HepG2 (cell line): ENCODE data around the gene ADCY9. TPM values are rescaled to one million over a fixed set of nuclear protein-coding genes. Genes with fewer than 3 reads are reported as not detected.

Source experiments
- ATAC-seq: fragments of 200-7000 bp; cut with Tn5 transposase; 3 replicates; pipeline ENCODE4 v1.9.1; 2020; ENCODE audit warnings: mild to moderate bottlenecking, moderate library complexity
- BruUV-seq: library from RNA; stranded (reverse); fragments of 400-500 nt; replicated peaks from 2 replicates; lab custom pipeline; 2021; lab: Mats Ljungman, UMichigan
- CTCF ChIA-PET: fragments of 300-600 bp; formaldehyde crosslinking; extraction: SDS; loops from one replicate; lab custom pipeline; 2021; ENCODE audit warnings: low total read pairs, inconsistent platforms, low intra/inter-chr PET ratio; lab: Yijun Ruan, JAX
- POLR2A ChIA-PET: fragments of 350-600 bp; sonication (Branson Sonifier 250); formaldehyde crosslinking; loops from one replicate; lab custom pipeline; 2020; ENCODE audit warnings: antibody characterized with exemption, inconsistent platforms; lab: Yijun Ruan, JAX
- DNase-seq: peaks from one replicate; pipeline ENCODE4 v3.0.0-alpha.2; 2015; ENCODE audit warnings: low spot score
- FAIRE-seq: peaks from 3 replicates; lab custom pipeline; 2011; peaks lifted over from hg19 to GRCh38; lab: Jason Lieb, UNC
- H2AFZ ChIP-seq: one replicate; pipeline ENCODE4 v1.6.1; 2011; ENCODE audit warnings: low read length, inconsistent platforms
- H3K27ac ChIP-seq: fragments of 300-600 bp; 3 replicates; pipeline ENCODE4 v1.8.0; 2011; ENCODE audit warnings: mixed run types, mild to moderate bottlenecking, mixed read lengths, low read length, inconsistent platforms; ENCODE audit not compliant: insufficient read depth; ENCODE audit errors: extremely low read length
- H3K27me3 ChIP-seq, 2 experiments: fragments of 200-600 bp in 1 of 2; 2 replicates in 1 of 2; 3 replicates in 1 of 2; pipeline versions ENCODE4 v1.6.0 to v1.8.0; 2011; ENCODE audit warnings: low read length in 2 of 2, mild to moderate bottlenecking in 2 of 2, moderate library complexity in 2 of 2, inconsistent platforms in 1 of 2; ENCODE audit not compliant: insufficient read depth in 2 of 2, control insufficient read depth in 1 of 2
- H3K36me3 ChIP-seq, 2 experiments: fragments of 200-600 bp in 1 of 2; replicated peaks in 1 of 2; 2 replicates in 1 of 2; 3 replicates in 1 of 2; pipeline versions ENCODE4 v1.5.1 to v1.8.0; 2011; ENCODE audit warnings: low read length in 2 of 2, inconsistent platforms in 1 of 2; ENCODE audit not compliant: insufficient read depth in 2 of 2, control insufficient read depth in 1 of 2
- H3K4me1 ChIP-seq: 2 replicates; pipeline ENCODE4 v1.5.1; 2012; ENCODE audit warnings: low read length, inconsistent platforms; ENCODE audit not compliant: insufficient read depth
- H3K4me2 ChIP-seq: 2 replicates; pipeline ENCODE4 v1.6.0; 2011; ENCODE audit warnings: low read depth, low read length, inconsistent platforms
- H3K4me3 ChIP-seq, 3 experiments: fragments of 200-600 bp in 1 of 3; sonication (generic), shearing (Covaris generic) in 1 of 3; replicated peaks in 1 of 3; 2 replicates each; pipeline ENCODE4 v1.5.1; 2011 to 2016; ENCODE audit warnings: low read length in 3 of 3, inconsistent platforms in 2 of 3, low read depth in 2 of 3, mild to moderate bottlenecking in 2 of 3, control low read depth in 1 of 3, mixed read lengths in 1 of 3; ENCODE audit not compliant: insufficient read depth in 1 of 3
- H3K79me2 ChIP-seq: one replicate; pipeline ENCODE4 v1.6.1; 2011; ENCODE audit warnings: low read length, inconsistent platforms; ENCODE audit not compliant: insufficient read depth
- H3K9ac ChIP-seq: 2 replicates; pipeline ENCODE4 v1.6.0; 2011; ENCODE audit warnings: mild to moderate bottlenecking, low read depth, low read length, inconsistent platforms; ENCODE audit not compliant: insufficient read depth
- H3K9me3 ChIP-seq: 2 replicates; pipeline ENCODE4 v1.5.1; 2012; ENCODE audit warnings: mild to moderate bottlenecking, low read length
- H4K20me1 ChIP-seq: 2 replicates; pipeline ENCODE4 v1.6.0; 2011; ENCODE audit warnings: inconsistent platforms, mild to moderate bottlenecking, low read length, moderate library complexity; ENCODE audit not compliant: insufficient read depth
- MAFF ChIP-seq: IDR thresholded peaks from 2 replicates; pipeline ENCODE4 v1.6.1; 2011; ENCODE audit warnings: low read depth, low read length, improper control_type of control experiment
- MAFK ChIP-seq, 2 experiments: IDR thresholded peaks in 1 of 2; conservative IDR thresholded peaks in 1 of 2; 2 replicates each; pipeline ENCODE4 v1.6.1; 2011; ENCODE audit warnings: improper control_type of control experiment in 2 of 2, low read length in 2 of 2
- NR3C1 ChIP-seq: sonication (generic); formaldehyde crosslinking; IDR thresholded peaks from 2 replicates; pipeline ENCODE4 v1.4.0; 2020; ENCODE audit warnings: missing genetic modification reagents
- RARA ChIP-seq: IDR thresholded peaks from 2 replicates; pipeline ENCODE4 v1.6.1; 2016; ENCODE audit warnings: missing genetic modification reagents, missing compliant biosample characterization
- RNF2 ChIP-seq: fragments of 450-650 bp; conservative IDR thresholded peaks from 2 replicates; pipeline ENCODE4 v1.6.1; 2016; ENCODE audit warnings: low read depth
- RXRB ChIP-seq: IDR thresholded peaks from 2 replicates; pipeline ENCODE4 v1.6.1; 2016; ENCODE audit warnings: borderline replicate concordance, missing genetic modification reagents, missing compliant biosample characterization
- STAG1 ChIP-seq: sonication (generic); formaldehyde crosslinking; IDR thresholded peaks from 2 replicates; pipeline ENCODE4 v1.4.0; 2020; ENCODE audit warnings: missing genetic modification reagents
- TCF7 ChIP-seq: sonication (generic); IDR thresholded peaks from 2 replicates; pipeline ENCODE4 v1.6.1; 2016; ENCODE audit warnings: antibody characterized with exemption, low read depth
- YY1 ChIP-seq: IDR thresholded peaks from 2 replicates; pipeline ENCODE4 v1.6.1; 2011; ENCODE audit warnings: low read length, low read depth, moderate library complexity, mild to moderate bottlenecking; ENCODE audit not compliant: insufficient read depth, insufficient replicate concordance
- ZNF670 ChIP-seq: sonication (generic); formaldehyde crosslinking; IDR thresholded peaks from 2 replicates; pipeline ENCODE4 v1.8.0; 2022; ENCODE audit warnings: mild to moderate bottlenecking, missing genetic modification reagents, borderline replicate concordance
- ZNF724P ChIP-seq: sonication (generic); formaldehyde crosslinking; IDR thresholded peaks from 2 replicates; pipeline ENCODE4 v1.8.0; 2022; ENCODE audit warnings: missing genetic modification reagents, borderline replicate concordance
- WGBS: methylation state at CpG from one replicate; pipeline ENCODE4 v1.1.6; 2017; ENCODE audit warnings: low lambda C conversion rate; 5-methylcytosine and 5-hydroxymethylcytosine counted together
- in situ Hi-C: cut with HindIII; loops from 2 replicates; pipeline ENCODE4 v1.10.0; 2017; ENCODE audit warnings: low pct_unique_long_range_greater_than_20kb; ENCODE audit not compliant: extremely low pct_ligation_motif_present
- intact Hi-C: fragments of 100-400 bp; cut with micrococcal nuclease; formaldehyde crosslinking; loops from one replicate; pipeline ENCODE4 v1.10.0; 2022; ENCODE audit not compliant: unreplicated experiment
- polyA plus RNA-seq, 8 experiments: library from polyadenylated mRNA; depleted of rRNA in 3 of 8; stranded (reverse) in 7 of 8; unstranded in 1 of 8; fragments of >200 nt; fragmentation: Illumina TruSeq in 4 of 8; extraction: Trizol in 4 of 8; gene quantifications; 2 replicates each; pipeline versions ENCODE4 v1.2.1 to v1.2.3, GENCODE V29; 2011 to 2016; ENCODE audit warnings: low read depth in 4 of 8, missing spikeins in 1 of 8, mixed read lengths in 1 of 8; ENCODE audit not compliant: insufficient read depth in 1 of 8
- total RNA-seq, 5 experiments: library from RNA; depleted of rRNA; stranded (reverse); fragments of >200 nt; fragmentation: Illumina TruSeq; extraction: Trizol; gene quantifications; 2 replicates each; pipeline ENCODE4 v1.2.3, GENCODE V29; 2016; ENCODE audit warnings: low read depth in 1 of 5
- TF ChIP-seq, protein P1 (sequence below): sonication (generic); formaldehyde crosslinking; IDR thresholded peaks from 2 replicates; pipeline ENCODE4 v1.5.1; 2020; ENCODE audit warnings: mild to moderate bottlenecking, missing genetic modification reagents, moderate library complexity
- TF ChIP-seq, protein P2 (sequence below): sonication (generic); formaldehyde crosslinking; IDR thresholded peaks from 2 replicates; pipeline ENCODE4 v1.5.0; 2020; ENCODE audit warnings: missing genetic modification reagents
- TF ChIP-seq, protein P3 (sequence below): sonication (generic); formaldehyde crosslinking; IDR thresholded peaks from 2 replicates; pipeline ENCODE4 v1.4.0; 2020; ENCODE audit warnings: missing genetic modification reagents
- TF ChIP-seq, protein P4 (sequence below): sonication (generic); formaldehyde crosslinking; IDR thresholded peaks from 2 replicates; pipeline ENCODE4 v1.4.0; 2020; ENCODE audit warnings: missing genetic modification reagents, borderline replicate concordance

The ADCY9 gene
- total and polyA plus RNA-seq, 2 of the 13 experiments (the other 11 are each of a cell fraction or from before 2014, with no cell fraction given) = 11.2 to 13.9 TPM

DNA sequence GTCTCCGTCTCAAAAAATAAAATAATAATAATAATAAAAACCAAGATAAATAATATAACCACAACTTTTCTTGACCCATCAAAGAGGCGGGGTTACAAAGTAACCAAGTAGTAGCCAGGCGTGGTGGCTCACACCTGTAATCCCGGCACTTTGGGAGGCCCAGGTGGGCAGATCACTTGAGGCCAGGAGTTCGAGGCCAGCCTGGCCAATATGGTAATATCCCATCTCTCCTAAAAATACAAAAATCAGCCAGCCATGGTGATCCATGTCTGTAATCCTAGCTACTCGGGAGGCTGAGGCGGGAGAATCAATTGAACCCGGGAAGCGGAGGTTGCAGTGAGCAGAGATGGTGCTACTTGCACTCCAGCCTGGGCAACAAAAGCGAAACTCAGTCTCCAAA, 45.3 kb downstream of the ADCY9 start (continued):
- no peak for TF ChIP-seq ZNF670 (CRISPR knock-in tag)
- no peak for TF ChIP-seq RNF2
- TF ChIP-seq, protein P1, sequence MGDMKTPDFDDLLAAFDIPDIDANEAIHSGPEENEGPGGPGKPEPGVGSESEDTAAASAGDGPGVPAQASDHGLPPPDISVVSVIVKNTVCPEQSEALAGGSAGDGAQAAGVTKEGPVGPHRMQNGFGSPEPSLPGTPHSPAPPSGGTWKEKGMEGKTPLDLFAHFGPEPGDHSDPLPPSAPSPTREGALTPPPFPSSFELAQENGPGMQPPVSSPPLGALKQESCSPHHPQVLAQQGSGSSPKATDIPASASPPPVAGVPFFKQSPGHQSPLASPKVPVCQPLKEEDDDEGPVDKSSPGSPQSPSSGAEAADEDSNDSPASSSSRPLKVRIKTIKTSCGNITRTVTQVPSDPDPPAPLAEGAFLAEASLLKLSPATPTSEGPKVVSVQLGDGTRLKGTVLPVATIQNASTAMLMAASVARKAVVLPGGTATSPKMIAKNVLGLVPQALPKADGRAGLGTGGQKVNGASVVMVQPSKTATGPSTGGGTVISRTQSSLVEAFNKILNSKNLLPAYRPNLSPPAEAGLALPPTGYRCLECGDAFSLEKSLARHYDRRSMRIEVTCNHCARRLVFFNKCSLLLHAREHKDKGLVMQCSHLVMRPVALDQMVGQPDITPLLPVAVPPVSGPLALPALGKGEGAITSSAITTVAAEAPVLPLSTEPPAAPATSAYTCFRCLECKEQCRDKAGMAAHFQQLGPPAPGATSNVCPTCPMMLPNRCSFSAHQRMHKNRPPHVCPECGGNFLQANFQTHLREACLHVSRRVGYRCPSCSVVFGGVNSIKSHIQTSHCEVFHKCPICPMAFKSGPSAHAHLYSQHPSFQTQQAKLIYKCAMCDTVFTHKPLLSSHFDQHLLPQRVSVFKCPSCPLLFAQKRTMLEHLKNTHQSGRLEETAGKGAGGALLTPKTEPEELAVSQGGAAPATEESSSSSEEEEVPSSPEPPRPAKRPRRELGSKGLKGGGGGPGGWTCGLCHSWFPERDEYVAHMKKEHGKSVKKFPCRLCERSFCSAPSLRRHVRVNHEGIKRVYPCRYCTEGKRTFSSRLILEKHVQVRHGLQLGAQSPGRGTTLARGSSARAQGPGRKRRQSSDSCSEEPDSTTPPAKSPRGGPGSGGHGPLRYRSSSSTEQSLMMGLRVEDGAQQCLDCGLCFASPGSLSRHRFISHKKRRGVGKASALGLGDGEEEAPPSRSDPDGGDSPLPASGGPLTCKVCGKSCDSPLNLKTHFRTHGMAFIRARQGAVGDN (CRISPR knock-in tag) = no peak
- no peak for TF ChIP-seq YY1
- TF ChIP-seq NR3C1 (CRISPR knock-in tag) = no peak

DNA sequence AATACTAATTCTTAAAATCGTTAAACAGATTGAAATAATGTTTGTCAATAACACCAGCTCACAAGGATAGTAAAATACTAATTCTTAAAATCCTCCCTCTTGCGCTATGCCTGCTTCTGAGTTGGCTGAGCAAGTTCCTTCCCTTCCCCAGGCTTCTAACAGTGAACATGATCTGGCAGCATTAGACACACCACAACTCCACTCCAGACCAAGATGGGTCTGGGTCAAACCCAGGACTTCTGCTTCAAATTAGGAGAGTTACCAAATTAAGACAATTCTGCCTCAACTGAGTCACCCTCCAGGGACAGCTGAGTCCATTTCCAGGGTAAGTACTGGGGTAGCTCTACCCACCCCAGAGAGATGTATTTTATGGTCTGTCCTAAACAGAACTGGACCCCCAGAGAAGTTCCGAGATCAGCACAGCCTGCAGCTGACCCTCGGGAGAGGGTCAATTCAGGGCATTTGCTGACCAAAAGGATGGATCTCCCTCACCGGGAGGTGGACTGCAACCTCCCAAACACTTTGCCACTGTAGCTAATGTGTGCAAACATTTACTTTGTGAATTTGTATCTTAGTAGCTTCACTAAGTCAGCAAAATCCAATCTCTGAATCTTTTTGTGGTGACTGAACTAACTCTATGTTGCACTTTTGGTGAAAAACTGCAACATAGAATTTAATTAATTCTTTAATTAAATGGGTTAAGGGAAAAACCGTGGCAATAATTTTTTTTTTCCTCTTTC, 48.8 kb downstream of the ADCY9 start:
- in situ Hi-C loops (no loop called here), intact Hi-C loops (loop anchor here (2.0 kb wide), 1 partner anchor 43 kb away; no protein-coding TSS in a partner anchor)
- Histone ChIP-seq H3K9me3 (peaks cover 12% of the 10 kb centered on the region; the same call in 1 of the 2 replicates), H3K9ac (no peak overlapping the region), H3K79me2 (peaks cover 27% of the 10 kb centered on the region), H3K36me3 (0 out of 5 replicates have a peak, but pooled peaks cover 0 to 8% of the 10 kb centered on the region in 2 experiments), H3K27me3 (no peaks in the 10 kb centered on the region), H2AFZ (no peak overlapping the region), H3K4me3 (no peak overlapping the region), H3K27ac (no peak overlapping the region), H3K4me1 (peaks cover 42% of the 10 kb centered on the region), H4K20me1 (no peaks in the 10 kb centered on the region), H3K4me2 (peak overlapping the region; percentile 28; the same call in 1 of the 2 replicates)
- ATAC-seq = peak; percentile 74
- POLR2A ChIA-PET = no interaction called here
- peak; percentile 84 for FAIRE-seq
- peak; percentile 15 for DNase-seq
- CTCF ChIA-PET = no interaction called here
- BruUV-seq = no TSS peak
- WGBS = 42% methylated on average over 5 of the region's 6 CpGs
- TF ChIP-seq, protein P2, sequence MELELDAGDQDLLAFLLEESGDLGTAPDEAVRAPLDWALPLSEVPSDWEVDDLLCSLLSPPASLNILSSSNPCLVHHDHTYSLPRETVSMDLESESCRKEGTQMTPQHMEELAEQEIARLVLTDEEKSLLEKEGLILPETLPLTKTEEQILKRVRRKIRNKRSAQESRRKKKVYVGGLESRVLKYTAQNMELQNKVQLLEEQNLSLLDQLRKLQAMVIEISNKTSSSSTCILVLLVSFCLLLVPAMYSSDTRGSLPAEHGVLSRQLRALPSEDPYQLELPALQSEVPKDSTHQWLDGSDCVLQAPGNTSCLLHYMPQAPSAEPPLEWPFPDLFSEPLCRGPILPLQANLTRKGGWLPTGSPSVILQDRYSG = no peak
- TF ChIP-seq MAFF (peak; percentile 81), ZNF724P (CRISPR knock-in tag) (no peak), TCF7 (no peak), RARA (CRISPR knock-in tag) (0 out of 2 replicates have a peak, but pooled peaks have one; percentile 4), RXRB (CRISPR knock-in tag) (peak; percentile 46; the same call in 1 of the 2 replicates), MAFK (conservative IDR thresholded peaks at IDR 0.05 in 1 of 2, IDR thresholded peaks at IDR 0.05 in 1 of 2; ENCODE audit: low read length in 2 of 2) (peak; percentile 78 to 79), STAG1 (CRISPR knock-in tag) (no peak)
- TF ChIP-seq, protein P3, sequence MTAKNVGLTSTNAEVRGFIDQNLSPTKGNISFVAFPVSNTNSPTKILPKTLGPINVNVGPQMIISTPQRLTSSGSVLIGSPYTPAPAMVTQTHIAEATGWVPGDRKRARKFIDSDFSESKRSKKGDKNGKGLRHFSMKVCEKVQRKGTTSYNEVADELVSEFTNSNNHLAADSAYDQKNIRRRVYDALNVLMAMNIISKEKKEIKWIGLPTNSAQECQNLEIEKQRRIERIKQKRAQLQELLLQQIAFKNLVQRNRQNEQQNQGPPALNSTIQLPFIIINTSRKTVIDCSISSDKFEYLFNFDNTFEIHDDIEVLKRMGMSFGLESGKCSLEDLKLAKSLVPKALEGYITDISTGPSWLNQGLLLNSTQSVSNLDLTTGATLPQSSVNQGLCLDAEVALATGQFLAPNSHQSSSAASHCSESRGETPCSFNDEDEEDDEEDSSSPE (CRISPR knock-in tag) = no peak
- TF ChIP-seq, protein P4, sequence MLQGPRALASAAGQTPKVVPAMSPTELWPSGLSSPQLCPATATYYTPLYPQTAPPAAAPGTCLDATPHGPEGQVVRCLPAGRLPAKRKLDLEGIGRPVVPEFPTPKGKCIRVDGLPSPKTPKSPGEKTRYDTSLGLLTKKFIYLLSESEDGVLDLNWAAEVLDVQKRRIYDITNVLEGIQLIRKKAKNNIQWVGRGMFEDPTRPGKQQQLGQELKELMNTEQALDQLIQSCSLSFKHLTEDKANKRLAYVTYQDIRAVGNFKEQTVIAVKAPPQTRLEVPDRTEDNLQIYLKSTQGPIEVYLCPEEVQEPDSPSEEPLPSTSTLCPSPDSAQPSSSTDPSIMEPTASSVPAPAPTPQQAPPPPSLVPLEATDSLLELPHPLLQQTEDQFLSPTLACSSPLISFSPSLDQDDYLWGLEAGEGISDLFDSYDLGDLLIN (CRISPR knock-in tag) = no peak
